Cardiac fibroblast (primary cell): Measurements from ENCODE around the gene PEX5L.
A peak's percentile ranks its signal among the peaks of the same experiment; 100 is the strongest.

Experiments
- DNase-seq, 2 donors: peaks; one replicate each; pipeline versions ENCODE4 v3.0.0 to v3.0.0-alpha.2; 2010; ENCODE audit warnings: low read depth in 2 of 2
- H3K4me3 ChIP-seq, 2 donors: replicated peaks in 1 of 2; 1 replicate in 1 of 2; 2 replicates in 1 of 2; pipeline ENCODE4 v1.5.1; 2011; ENCODE audit warnings: low read depth in 2 of 2, low read length in 2 of 2, mild to moderate bottlenecking in 2 of 2, moderate library complexity in 1 of 2
- TF ChIP-seq, protein P1 (sequence below): IDR thresholded peaks from one replicate; pipeline ENCODE4 v1.5.1; 2011; ENCODE audit warnings: low read depth, mild to moderate bottlenecking, low read length, inconsistent platforms

The PEX5L gene

DNA sequence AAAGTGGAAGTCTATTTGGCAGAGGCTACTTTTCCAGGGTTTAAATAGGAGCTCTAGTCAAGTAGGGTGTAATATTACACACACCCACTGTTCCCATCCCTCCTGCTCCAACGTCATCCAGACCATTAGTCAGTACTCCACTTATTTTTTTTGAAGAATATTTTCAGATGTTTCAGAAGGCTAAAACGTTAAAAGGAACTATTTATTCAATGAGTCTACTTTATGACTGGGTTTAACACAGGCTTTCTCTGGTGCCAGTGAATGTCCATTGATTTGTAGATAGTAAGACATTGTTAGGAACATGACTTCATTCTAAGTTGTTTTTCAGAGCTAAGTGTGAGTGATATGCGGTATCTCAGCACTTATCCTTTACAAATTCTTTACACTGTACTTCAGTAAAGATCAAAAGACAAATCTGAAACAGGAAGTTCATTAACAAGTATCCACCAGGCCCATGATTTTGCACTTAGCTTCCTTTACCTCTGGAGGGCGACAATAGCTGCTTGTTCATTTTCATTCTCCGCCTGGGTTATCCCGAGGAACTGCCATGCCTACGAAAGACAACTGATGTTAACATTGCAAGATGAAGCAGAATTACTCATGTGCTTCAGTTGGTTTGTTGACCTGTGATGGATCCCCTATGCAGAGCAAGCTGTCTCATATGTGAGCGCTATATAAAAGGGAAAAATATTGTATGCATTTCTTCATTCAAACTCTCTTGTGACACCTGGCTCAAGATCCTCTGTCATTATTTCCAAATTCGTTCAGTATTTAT is 225.2 kb downstream of the PEX5L start:
- DNase-seq = peak; percentile 75 to 91
- TF ChIP-seq, protein P1, sequence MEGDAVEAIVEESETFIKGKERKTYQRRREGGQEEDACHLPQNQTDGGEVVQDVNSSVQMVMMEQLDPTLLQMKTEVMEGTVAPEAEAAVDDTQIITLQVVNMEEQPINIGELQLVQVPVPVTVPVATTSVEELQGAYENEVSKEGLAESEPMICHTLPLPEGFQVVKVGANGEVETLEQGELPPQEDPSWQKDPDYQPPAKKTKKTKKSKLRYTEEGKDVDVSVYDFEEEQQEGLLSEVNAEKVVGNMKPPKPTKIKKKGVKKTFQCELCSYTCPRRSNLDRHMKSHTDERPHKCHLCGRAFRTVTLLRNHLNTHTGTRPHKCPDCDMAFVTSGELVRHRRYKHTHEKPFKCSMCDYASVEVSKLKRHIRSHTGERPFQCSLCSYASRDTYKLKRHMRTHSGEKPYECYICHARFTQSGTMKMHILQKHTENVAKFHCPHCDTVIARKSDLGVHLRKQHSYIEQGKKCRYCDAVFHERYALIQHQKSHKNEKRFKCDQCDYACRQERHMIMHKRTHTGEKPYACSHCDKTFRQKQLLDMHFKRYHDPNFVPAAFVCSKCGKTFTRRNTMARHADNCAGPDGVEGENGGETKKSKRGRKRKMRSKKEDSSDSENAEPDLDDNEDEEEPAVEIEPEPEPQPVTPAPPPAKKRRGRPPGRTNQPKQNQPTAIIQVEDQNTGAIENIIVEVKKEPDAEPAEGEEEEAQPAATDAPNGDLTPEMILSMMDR = peak; percentile 69
- H3K4me3 ChIP-seq = no peak overlapping the region

- TF ChIP-seq, protein P1 = no peak
These were observed 227.1 kb downstream of the PEX5L start for GRCh38 chr3:179809639-179810038.

DNA sequence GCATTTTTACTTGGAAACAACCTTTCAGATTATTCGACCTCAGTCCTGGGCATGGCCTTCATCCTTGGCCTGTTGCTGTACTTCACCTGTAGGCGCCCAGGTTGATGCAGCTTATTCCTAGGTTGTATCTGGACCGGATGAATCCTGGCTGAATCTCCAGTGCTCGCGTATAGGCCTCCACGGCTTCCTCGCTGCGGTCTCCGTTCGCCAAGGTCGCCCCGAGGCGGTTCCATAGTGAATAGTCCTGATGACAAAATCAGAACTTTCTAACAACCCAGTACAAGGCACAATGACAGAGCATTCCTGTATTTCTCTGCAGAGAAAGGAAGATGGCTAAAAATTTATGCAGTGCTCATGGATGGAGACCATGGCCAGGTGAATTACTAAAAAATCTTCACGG is 229.1 kb downstream of the PEX5L start:
- TF ChIP-seq, protein P1 = no peak
- H3K4me3 ChIP-seq = no peak overlapping the region
- no peak for DNase-seq

More at GRCh38 chr3:179809639-179810038, 227.1 kb downstream of the PEX5L start:
- H3K4me3 ChIP-seq = no peak overlapping the region
- no peak for DNase-seq

- TF ChIP-seq, protein P1 = no peak
- peak; percentile 2 to 34 for DNase-seq
- no peak overlapping the region for H3K4me3 ChIP-seq
These were observed 230.6 kb downstream of the PEX5L start for GRCh38 chr3:179806177-179806576.

DNA sequence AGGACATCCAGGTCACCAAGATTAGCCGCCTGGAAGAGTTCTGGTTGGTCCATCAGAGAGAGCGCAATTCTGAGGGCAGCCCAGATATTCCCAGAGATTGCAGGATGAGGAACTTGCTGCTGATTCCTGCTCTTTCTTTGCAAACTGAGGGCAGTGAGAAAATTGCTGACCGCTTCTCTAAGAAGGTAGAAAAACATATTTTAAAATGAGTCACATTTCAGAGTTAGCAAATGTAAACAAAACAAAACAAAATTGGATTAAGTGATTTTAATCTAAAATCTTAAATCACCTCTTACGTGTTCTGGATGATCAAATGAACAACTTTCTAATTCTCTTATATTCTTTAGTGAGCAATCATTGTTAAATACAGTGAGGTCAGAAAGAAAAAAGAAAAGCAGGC is 234.9 kb downstream of the PEX5L start:
- H3K4me3 ChIP-seq = no peak overlapping the region
- peak in 1 of 2 donors; percentile 54 for DNase-seq
- TF ChIP-seq, protein P1 = no peak

DNA sequence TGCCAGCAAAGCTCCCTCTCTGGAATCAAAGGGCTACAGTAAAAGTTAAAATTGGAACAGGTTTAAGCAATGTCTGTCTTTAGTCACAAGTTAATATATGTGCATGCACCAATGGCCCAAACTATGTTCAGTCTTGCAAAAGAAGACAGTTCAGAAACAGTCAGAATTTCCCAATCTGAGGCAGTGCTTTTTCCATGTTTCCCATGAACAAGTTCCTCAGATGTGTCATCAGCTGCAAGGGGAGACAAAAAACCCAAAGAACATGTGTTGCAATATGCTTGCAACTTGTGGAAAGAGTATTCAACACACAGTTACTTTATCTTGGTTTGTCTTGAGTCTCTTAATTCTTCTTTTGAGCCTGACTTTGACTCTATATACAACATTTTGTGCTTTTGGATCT is 235.5 kb downstream of the PEX5L start:
- TF ChIP-seq, protein P1 = no peak
- H3K4me3 ChIP-seq = no peak overlapping the region
- DNase-seq = peak; percentile 92 to 98
